ENCODE measurements around the gene TIMM21. TPM values are rescaled to one million over a fixed set of nuclear protein-coding genes. Genes with fewer than 3 reads are reported as not detected.

Gene TIMM21
- total and polyA plus RNA-seq, 2 of the 13 experiments (the other 11 are each of a cell fraction or from before 2014, with no cell fraction given) = 29.6 to 62.3 TPM

DNA sequence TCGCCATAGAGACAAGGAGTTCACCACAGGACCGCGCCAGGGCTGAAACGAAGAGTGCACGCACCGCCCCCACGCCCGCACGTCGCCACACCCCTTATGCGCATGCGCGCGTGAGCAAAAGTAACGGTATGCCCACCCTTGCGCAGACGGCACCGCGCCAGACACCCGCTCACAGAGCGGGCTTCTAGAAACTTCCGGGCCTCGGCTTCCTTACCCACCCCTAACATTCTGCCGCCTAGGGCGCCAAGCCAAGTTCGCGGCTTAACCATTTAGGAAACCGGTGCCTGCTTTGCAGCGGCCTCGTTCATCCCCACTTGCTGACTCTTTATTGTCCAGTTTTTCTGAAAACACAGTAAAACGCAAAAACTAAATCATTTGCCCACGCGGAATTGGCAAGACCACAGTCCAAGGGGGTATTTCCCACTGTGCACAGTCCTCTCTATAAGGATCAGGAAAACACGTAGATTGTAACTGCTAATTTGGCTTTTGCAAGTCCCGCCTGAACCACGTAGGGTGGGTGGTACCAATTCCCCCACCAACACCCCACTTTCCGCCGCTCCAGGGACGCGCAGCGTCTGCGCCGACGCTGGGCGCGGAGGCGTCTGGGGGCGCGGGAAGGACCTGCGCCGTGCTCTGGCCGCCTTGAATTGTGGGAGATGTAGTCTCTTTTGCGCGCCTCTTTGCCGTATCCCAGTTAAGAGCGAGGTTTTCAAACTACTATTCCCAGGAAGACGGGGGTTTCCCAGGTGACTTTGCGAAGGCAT, at the start of gene TIMM21, which contains the start of gene FBXO15 (continued):
- TF ChIP-seq KIAA2018 (CRISPR knock-in tag; IDR thresholded peaks at IDR 0.05; ENCODE audit: borderline replicate concordance) = no peak
- peak; percentile 89 for TF ChIP-seq ZNF678 (CRISPR knock-in tag; IDR thresholded peaks at IDR 0.05)
- TF ChIP-seq HBP1 (CRISPR knock-in tag; IDR thresholded peaks at IDR 0.05; ENCODE audit: low read depth) = peak; percentile 60; the same call in 1 of the 2 replicates
- TF ChIP-seq KDM4B (CRISPR knock-in tag; IDR thresholded peaks at IDR 0.05) = no peak
- TF ChIP-seq GFI1 (CRISPR knock-in tag; IDR thresholded peaks at IDR 0.05; ENCODE audit: borderline replicate concordance) = peak; percentile 46; the same call in 1 of the 2 replicates
- 0 out of 2 replicates have a peak, but pooled peaks have one; percentile 43 for TF ChIP-seq ZFYVE20 (CRISPR knock-in tag; IDR thresholded peaks at IDR 0.05; ENCODE audit: borderline replicate concordance, low read depth)
- TF ChIP-seq ZNF317 (CRISPR knock-in tag; IDR thresholded peaks at IDR 0.05) = no peak; the same call in 1 of the 2 replicates
- no peak for TF ChIP-seq TCF7L2 (IDR thresholded peaks at IDR 0.05; ENCODE audit: low read depth, low read length)
- TF ChIP-seq ZNF713 (CRISPR knock-in tag; IDR thresholded peaks at IDR 0.05) = no peak
- peak; percentile 66; the same call in 1 of the 2 replicates for TF ChIP-seq ZNF749 (CRISPR knock-in tag; IDR thresholded peaks at IDR 0.05; ENCODE audit: borderline replicate concordance)
- peak; percentile 31; the same call in 1 of the 2 replicates for TF ChIP-seq ZBTB10 (CRISPR knock-in tag; IDR thresholded peaks at IDR 0.05; ENCODE audit: borderline replicate concordance)

Measured in HepG2 (cell line).